Measurements from ENCODE around the gene NTMT2. TPM values are rescaled to one million over a fixed set of nuclear protein-coding genes. Genes with fewer than 3 reads are reported as not detected.
"Not testable (repeated sequence)": the region's sequence is repeated elsewhere in the genome, so short reads cannot be mapped to it uniquely, and the experiment has no call there.

NTMT2 gene
- total RNA-seq, 4 donors from 2014 or later, result not detected

GRCh38 chr1:170156594-170156993 is 10.8 kb downstream of the NTMT2 start:
- TF ChIP-seq, protein P1, sequence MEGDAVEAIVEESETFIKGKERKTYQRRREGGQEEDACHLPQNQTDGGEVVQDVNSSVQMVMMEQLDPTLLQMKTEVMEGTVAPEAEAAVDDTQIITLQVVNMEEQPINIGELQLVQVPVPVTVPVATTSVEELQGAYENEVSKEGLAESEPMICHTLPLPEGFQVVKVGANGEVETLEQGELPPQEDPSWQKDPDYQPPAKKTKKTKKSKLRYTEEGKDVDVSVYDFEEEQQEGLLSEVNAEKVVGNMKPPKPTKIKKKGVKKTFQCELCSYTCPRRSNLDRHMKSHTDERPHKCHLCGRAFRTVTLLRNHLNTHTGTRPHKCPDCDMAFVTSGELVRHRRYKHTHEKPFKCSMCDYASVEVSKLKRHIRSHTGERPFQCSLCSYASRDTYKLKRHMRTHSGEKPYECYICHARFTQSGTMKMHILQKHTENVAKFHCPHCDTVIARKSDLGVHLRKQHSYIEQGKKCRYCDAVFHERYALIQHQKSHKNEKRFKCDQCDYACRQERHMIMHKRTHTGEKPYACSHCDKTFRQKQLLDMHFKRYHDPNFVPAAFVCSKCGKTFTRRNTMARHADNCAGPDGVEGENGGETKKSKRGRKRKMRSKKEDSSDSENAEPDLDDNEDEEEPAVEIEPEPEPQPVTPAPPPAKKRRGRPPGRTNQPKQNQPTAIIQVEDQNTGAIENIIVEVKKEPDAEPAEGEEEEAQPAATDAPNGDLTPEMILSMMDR (IDR thresholded peaks at IDR 0.05), result no peak
- ATAC-seq (ENCODE audit: low FRiP score) (no peak), DNase-seq (ENCODE audit: low spot score) (no peak)

DNA sequence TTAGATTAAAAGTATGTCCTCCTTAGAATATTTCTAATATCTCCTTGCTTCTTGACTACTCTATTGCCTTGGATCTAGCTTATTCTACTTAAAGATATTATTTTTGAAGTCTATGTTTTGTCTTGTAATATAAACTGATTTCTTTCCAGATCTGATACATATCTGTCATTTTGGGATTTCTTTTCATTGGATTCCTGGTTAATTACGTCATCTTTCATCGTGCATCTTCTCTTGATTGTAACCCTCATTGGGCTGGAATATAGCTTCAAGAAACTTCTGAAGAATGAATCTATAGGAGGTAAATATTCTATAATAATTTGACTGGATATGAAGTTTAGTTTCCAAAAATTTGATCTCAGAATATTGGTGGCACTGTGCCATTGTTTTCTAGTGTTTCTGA is 12.1 kb downstream of the NTMT2 start:
- DNase-seq (ENCODE audit: low spot score), result no peak
- no peak for ATAC-seq (ENCODE audit: low FRiP score)
- TF ChIP-seq, protein P1 (IDR thresholded peaks at IDR 0.05), result no peak

DNA sequence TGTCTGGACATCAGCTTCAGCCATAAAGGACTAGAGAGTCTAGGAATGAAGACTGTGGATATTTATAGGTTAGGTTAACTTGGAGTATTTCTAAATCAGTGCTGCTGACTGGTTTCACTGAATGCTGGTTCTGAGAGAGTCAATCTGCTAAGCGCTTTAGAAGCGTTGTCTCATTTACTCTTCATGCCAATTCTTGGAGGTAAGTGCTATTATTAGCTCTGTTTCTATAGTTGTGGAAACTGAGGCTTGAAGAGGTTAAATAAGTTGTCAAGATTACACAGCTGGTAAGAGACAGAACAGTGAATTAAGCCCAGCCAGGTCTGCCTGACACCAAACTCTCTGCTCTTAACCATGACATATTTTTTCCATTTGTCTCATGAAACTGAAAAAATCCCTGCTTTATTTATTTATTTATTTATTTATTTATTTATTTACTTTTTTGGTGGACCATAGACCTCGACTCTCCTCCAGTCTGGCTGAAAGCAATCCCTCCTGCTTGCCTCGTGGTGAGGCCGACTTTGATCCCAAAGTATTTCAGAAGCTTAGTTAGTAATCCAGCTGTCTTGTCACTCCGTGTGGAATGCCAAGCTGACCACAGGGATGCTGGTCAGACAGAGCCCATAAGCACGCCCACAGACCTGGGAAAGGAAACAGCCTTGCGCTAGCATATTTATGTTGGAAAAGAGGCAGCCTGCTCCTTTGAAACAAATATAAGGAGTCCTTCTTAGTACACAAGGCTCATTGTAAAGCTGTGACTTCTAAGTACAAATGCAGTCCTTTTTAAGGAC is 16.9 kb downstream of the NTMT2 start:
- DNase-seq (ENCODE audit: low spot score), result no peak
- no peak for ATAC-seq (ENCODE audit: low FRiP score)
- TF ChIP-seq, protein P1 (IDR thresholded peaks at IDR 0.05), result no peak

- TF ChIP-seq, protein P1 (IDR thresholded peaks at IDR 0.05), result no peak
Measured at GRCh38 chr1:170164103-170164763, 18.5 kb downstream of the NTMT2 start.

GRCh38 chr1:170166518-170167180 is 20.9 kb downstream of the NTMT2 start:
- TF ChIP-seq, protein P1 (IDR thresholded peaks at IDR 0.05), result no peak
- ATAC-seq (ENCODE audit: low FRiP score) (no peak), DNase-seq (ENCODE audit: low spot score) (no peak)

More at GRCh38 chr1:170164103-170164763, 18.5 kb downstream of the NTMT2 start:
- no peak for ATAC-seq (ENCODE audit: low FRiP score)
- no peak for DNase-seq (ENCODE audit: low spot score)

DNA sequence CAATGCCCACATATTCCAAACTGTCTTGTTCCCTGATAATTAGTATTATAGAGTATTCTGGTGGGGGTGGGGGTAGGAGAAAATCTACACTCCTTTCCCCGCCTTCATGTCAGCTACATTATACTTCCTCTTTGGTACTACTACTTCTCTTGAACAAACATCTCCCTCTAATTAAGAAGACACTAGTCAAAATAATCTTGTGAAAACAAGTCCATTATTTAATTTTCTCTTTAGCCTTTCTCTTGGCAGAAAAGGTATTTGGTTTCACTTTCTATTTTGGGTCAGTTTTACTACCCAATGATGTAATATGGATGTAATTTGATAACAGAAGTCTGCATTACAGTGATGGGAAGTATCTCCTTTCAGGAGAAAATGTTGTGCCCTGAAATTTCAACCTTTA is 22.5 kb downstream of the NTMT2 start:
- DNase-seq (ENCODE audit: low spot score) (no peak), ATAC-seq (ENCODE audit: low FRiP score) (peak; percentile 37)
- TF ChIP-seq, protein P1 (IDR thresholded peaks at IDR 0.05), result no peak

DNA sequence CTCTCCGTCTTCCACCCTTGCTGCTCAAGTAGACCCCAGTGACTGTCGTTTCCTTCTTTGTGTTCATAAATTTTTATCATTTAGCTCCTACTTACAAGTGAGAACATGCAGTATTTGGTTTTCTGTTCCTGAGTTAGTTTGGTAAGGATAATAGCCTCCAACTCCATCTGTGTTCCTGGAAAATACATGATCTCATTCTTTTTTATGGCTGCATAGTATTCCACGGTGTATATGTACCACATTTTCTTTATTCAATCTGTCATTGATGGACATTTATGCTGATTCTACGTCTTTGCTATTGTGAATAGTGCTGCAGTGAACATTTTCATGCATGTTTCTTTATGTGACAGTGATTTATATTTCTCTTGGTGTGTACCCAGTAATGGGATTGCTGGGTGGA is 24.8 kb downstream of the NTMT2 start:
- not testable (repeated sequence) for ATAC-seq (ENCODE audit: low FRiP score); DNase-seq (ENCODE audit: low spot score)

All from omental fat pad (tissue), 4 donors.